Prostate gland (tissue), 2 donors: ENCODE results near the gene FKBP2. TPM values are rescaled to one million over a fixed set of nuclear protein-coding genes. Genes with fewer than 3 reads are reported as not detected.

Experiments
- DNase-seq: peaks from one replicate; pipeline ENCODE4 v3.0.0-alpha.2; 2019; ENCODE audit warnings: low spot score
- H3K27ac ChIP-seq, 2 donors: fragments of 200-600 bp; sonication (generic); 2 replicates each; pipeline ENCODE4 v1.5.1; 2017 to 2019
- H3K27me3 ChIP-seq: fragments of 200-600 bp; sonication (generic); replicated peaks from 2 replicates; pipeline ENCODE4 v1.5.1; 2019; ENCODE audit not compliant: insufficient read depth
- H3K36me3 ChIP-seq, 2 donors: fragments of 200-600 bp; sonication (generic); 1 replicate in 1 of 2; 2 replicates in 1 of 2; pipeline versions ENCODE4 v1.5.1 to v1.8.1; 2017 to 2019
- H3K4me1 ChIP-seq: fragments of 200-600 bp; sonication (generic); replicated peaks from 2 replicates; pipeline ENCODE4 v1.5.1; 2019
- H3K4me3 ChIP-seq, 2 donors: fragments of 200-600 bp; sonication (generic); 2 replicates each; pipeline ENCODE4 v1.5.1; 2017 to 2019
- H3K9me3 ChIP-seq: fragments of 200-600 bp; sonication (generic); 2 replicates; pipeline ENCODE4 v1.5.1; 2017
- POLR2A ChIP-seq: fragments of 450-650 bp; IDR thresholded peaks from one replicate; pipeline ENCODE4 v1.6.1; 2016; ENCODE audit warnings: antibody characterized with exemption, mild to moderate bottlenecking
- POLR2AphosphoS5 ChIP-seq: sonication (generic); formaldehyde crosslinking; IDR thresholded peaks from one replicate; pipeline ENCODE4 v1.6.1; 2017; ENCODE audit warnings: antibody characterized with exemption
- WGBS: methylation state at CpG from one replicate; pipeline ENCODE4 v1.1.5; 2018; 5-methylcytosine and 5-hydroxymethylcytosine counted together
- intact Hi-C: fragments of 100-400 bp; cut with DNase I; formaldehyde crosslinking; loops from one replicate; pipeline ENCODE4 v1.14.2; 2022
- total RNA-seq, 2 donors: library from RNA; depleted of rRNA; stranded (reverse); fragments of >200 nt; gene quantifications; one replicate each; pipeline ENCODE4 v1.1.0, GENCODE V29; 2016
- TF ChIP-seq, protein P1 (sequence below), 4 experiments: fragments of 200-600 bp in 2 of 4; fragments of 450-650 bp in 2 of 4; sonication (generic) in 2 of 4; IDR thresholded peaks; 1 replicate in 3 of 4; 2 replicates in 1 of 4; pipeline ENCODE4 v1.5.1; 2016 to 2019; ENCODE audit warnings: antibody characterized with exemption in 4 of 4, mild to moderate bottlenecking in 2 of 4, moderate library complexity in 2 of 4

FKBP2 gene
- total RNA-seq, 2 donors from 2014 or later = 138 to 164 TPM

- intact Hi-C loops = no loop called here
- peaks cover 0 to 13% of the 10 kb centered on the region in 2 donors for H3K36me3 ChIP-seq
- TF ChIP-seq POLR2A (no peak), POLR2AphosphoS5 (no peak)
- TF ChIP-seq, protein P1, sequence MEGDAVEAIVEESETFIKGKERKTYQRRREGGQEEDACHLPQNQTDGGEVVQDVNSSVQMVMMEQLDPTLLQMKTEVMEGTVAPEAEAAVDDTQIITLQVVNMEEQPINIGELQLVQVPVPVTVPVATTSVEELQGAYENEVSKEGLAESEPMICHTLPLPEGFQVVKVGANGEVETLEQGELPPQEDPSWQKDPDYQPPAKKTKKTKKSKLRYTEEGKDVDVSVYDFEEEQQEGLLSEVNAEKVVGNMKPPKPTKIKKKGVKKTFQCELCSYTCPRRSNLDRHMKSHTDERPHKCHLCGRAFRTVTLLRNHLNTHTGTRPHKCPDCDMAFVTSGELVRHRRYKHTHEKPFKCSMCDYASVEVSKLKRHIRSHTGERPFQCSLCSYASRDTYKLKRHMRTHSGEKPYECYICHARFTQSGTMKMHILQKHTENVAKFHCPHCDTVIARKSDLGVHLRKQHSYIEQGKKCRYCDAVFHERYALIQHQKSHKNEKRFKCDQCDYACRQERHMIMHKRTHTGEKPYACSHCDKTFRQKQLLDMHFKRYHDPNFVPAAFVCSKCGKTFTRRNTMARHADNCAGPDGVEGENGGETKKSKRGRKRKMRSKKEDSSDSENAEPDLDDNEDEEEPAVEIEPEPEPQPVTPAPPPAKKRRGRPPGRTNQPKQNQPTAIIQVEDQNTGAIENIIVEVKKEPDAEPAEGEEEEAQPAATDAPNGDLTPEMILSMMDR (IDR thresholded peaks at IDR 0.05) = no peak
- no peak overlapping the region for H3K4me3 ChIP-seq
- no peak for DNase-seq
- no peak overlapping the region for H3K27ac ChIP-seq
- 78% methylated on average over 33 of the region's 35 CpGs for WGBS
- no peaks in the 10 kb centered on the region for H3K27me3 ChIP-seq
- peaks cover 11% of the 10 kb centered on the region for H3K4me1 ChIP-seq
- no peaks in the 10 kb centered on the region for H3K9me3 ChIP-seq
Observed at GRCh38 chr11:64255135-64256128, 14.5 kb downstream of the FKBP2 start.

DNA sequence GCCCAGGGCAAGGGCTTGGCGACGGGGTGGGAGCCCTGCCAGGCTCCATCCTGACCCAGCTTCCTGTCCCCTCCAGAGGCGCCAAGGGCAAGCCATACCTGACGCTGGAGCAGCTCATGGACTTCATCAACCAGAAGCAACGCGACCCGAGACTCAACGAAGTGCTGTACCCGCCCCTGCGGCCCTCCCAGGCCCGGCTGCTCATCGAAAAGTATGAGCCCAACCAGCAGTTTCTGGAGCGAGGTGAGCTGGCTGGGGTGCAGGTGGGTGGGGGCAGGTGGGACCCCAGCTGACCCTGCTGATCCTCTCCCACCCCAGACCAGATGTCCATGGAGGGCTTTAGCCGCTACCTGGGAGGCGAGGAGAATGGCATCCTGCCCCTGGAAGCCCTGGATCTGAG lies 15.4 kb downstream of the FKBP2 start:
- H3K4me1 ChIP-seq = peaks cover 11% of the 10 kb centered on the region

DNA sequence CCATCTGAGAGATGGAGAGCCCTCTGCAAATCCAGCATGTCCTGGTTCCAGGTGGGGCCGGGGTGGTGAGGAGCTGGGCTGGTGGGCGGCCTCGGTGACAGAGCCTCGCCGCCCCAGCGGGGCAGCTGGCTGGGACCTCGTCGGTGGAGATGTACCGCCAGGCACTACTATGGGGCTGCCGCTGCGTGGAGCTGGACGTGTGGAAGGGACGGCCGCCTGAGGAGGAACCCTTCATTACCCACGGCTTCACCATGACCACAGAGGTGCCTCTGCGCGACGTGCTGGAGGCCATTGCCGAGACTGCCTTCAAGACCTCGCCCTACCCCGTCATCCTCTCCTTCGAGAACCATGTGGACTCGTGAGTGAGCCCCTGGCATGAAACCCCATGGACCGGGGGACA lies 17.5 kb downstream of the FKBP2 start:
- H3K36me3 ChIP-seq = peaks cover 0 to 19% of the 10 kb centered on the region in 2 donors
- no peaks in the 10 kb centered on the region for H3K27me3 ChIP-seq
- no peaks in the 10 kb centered on the region for H3K4me1 ChIP-seq
- TF ChIP-seq POLR2AphosphoS5 (no peak), POLR2A (no peak)
- TF ChIP-seq, protein P1 (IDR thresholded peaks at IDR 0.05) = no peak
- no peak overlapping the region for H3K4me3 ChIP-seq
- H3K27ac ChIP-seq = no peak overlapping the region
- no peaks in the 10 kb centered on the region for H3K9me3 ChIP-seq
- DNase-seq = no peak
- intact Hi-C loops = no loop called here
- 91% methylated on average over 20 of the region's 24 CpGs for WGBS

More for the DNA sequence above, 15.4 kb downstream of the FKBP2 start:
- Histone ChIP-seq H3K27ac (no peak overlapping the region), H3K4me3 (no peak overlapping the region), H3K9me3 (no peaks in the 10 kb centered on the region), H3K36me3 (peaks cover 0 to 13% of the 10 kb centered on the region in 2 donors), H3K27me3 (no peaks in the 10 kb centered on the region)
- TF ChIP-seq, protein P1 (IDR thresholded peaks at IDR 0.05) = no peak
- TF ChIP-seq POLR2A (no peak), POLR2AphosphoS5 (no peak)
- DNase-seq = no peak
- WGBS = 88% methylated on average over 15 of the region's 15 CpGs
- intact Hi-C loops = no loop called here

GRCh38 chr11:64258946-64259532 lies 18.1 kb downstream of the FKBP2 start:
- H3K27me3 ChIP-seq = no peaks in the 10 kb centered on the region
- no peak for DNase-seq
- no peak overlapping the region for H3K4me3 ChIP-seq
- H3K9me3 ChIP-seq = no peaks in the 10 kb centered on the region
- no peaks in the 10 kb centered on the region for H3K4me1 ChIP-seq
- no peak overlapping the region for H3K27ac ChIP-seq
- H3K36me3 ChIP-seq = peaks cover 0 to 19% of the 10 kb centered on the region in 2 donors
- intact Hi-C loops = no loop called here
- 93% methylated on average over 30 of the region's 32 CpGs for WGBS
- TF ChIP-seq, protein P1 (IDR thresholded peaks at IDR 0.05) = no peak
- TF ChIP-seq POLR2AphosphoS5 = no peak
- TF ChIP-seq POLR2A = no peak
